Left ventricle myocardium superior (tissue), 1 donor: ENCODE data around the gene DDAH1. TPM values are rescaled to one million over a fixed set of nuclear protein-coding genes. Genes with fewer than 3 reads are reported as not detected.

Experiments used
- ATAC-seq: fragments of 200-7000 bp; cut with Tn5 transposase; one replicate; pipeline ENCODE4 v1.9.1; 2020; ENCODE audit warnings: mild to moderate bottlenecking, moderate library complexity
- DNase-seq: peaks from one replicate; pipeline ENCODE4 v3.0.0-alpha.2; 2020
- intact Hi-C: fragments of 100-400 bp; cut with micrococcal nuclease; formaldehyde crosslinking; loops from one replicate; pipeline ENCODE4 v1.11.0; 2022
- total RNA-seq: library from RNA; stranded (reverse); fragmentation: NEBNext Ultra II Directional; extraction: Animal tissue kit (Norgen Biotek cat#: 25700); gene quantifications from one replicate; pipeline ENCODE4 v1.2.1, GENCODE V29; 2021
- donor health status: DM: no; HTN: yes; CAD: no; lungs with severe emphysema.

DDAH1 gene
- total RNA-seq, 1 donor from 2014 or later, result 4.1 TPM

- intact Hi-C loops, result no loop called here
- ATAC-seq, result peak; percentile 87
- no peak for DNase-seq
Measured at GRCh38 chr1:85406887-85407533, 57.9 kb downstream of the DDAH1 start.

DNA sequence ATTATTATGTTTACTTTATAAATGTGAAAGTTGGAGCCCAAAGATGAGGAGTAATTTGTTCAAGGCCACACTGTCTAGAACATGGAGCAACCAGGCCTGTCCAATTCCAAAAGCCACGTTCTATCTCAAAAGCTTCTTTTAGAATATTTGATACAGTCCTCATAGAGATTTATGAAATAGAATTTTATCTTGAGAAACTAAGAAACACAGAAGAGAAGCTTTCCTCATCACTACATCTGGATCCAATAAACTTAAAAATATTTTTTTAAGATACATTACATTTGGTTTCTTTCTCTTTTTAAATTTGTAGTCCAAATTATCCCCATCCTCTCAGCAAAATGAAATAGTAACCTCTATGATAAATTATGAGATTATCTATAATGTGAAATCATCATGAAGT, 58.9 kb downstream of the DDAH1 start:
- intact Hi-C loops, result no loop called here
- DNase-seq (no peak), ATAC-seq (no peak)

GRCh38 chr1:85404408-85404807, 60.6 kb downstream of the DDAH1 start:
- ATAC-seq (peak; percentile 74), DNase-seq (no peak)
- intact Hi-C loops, result no loop called here

DNA sequence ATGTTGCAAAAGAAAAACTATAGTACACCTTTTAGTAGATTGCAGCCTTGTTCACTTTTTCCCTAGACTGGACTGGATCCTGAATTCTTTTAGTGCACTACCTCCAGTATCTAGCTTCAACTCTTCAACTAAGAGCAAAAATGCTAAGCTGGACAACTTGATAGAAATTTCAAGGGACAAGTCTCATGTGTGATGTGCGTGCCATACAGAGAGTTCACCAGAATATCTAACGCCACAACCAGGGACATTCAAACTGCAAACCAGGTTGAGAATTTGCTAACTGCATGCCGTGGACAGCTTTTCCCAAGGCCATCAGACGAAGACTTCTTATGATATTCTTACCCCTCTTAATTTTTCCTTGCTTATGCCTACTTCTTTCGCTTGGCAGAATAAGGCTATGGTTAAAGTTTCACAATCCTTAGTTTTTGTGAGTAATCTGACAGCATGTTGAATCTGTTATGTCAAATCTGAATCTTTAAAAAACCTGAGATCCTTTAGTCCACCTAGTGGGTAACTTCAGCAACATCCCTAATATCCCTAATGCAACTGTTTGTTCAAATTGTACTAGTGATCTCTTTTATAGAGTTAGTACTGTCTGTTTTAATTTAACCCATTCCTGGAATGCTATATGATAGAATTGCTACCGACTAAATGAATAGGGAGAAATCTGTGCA, 66.4 kb downstream of the DDAH1 start:
- intact Hi-C loops, result no loop called here
- DNase-seq (no peak), ATAC-seq (peak; percentile 58)

DNA sequence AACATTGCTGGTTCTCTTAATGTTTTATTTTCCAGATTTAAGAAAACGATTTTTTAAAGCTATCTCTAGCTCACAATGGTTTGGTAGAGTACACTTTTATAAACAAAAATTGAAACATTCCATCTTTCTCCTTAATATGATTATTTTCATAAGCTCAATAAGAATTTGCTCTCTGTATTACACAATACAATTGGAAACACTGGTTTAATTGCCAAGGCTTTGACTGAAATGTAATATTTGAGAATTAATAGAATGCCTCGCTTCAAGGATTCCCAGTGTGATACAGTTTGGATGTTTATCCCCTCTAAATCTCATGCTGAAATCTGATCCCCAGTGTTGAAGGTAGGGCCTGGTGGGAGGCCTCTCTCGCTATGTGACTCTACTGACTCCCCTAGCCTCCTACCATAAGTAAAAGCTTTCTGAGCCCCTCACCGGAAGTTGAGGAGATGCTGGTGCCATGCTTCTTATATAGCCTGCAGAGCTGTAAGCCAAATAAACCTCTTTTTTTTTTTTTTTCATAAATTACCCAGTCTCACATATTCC, 67.4 kb downstream of the DDAH1 start:
- intact Hi-C loops, result loop anchor here (2.0 kb wide), 1 partner anchor 89 kb away; no protein-coding TSS in a partner anchor
- ATAC-seq (no peak), DNase-seq (no peak)

DNA sequence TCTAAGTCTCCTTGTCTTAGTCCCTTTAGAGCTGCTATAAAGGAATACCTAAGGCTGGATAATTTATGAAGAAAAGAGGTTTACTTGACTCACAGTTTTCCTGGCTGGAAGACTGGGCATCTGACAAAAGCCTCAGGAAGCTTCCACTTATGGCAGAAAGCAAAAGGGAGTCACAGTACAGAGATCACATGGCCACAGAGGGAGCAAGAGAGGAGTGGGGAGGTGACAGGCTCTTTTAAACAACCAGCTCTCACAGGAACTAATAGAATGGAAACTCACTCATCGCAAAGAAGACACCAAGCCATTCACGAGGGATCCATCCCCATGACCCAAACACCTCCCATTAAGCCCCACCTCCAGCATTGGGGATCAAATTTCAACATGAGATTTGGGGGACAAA, 68.8 kb downstream of the DDAH1 start:
- DNase-seq (no peak), ATAC-seq (no peak)
- intact Hi-C loops, result loop anchor here (2.0 kb wide), 1 partner anchor 87 kb away; no protein-coding TSS in a partner anchor

- intact Hi-C loops, result no loop called here
- ATAC-seq, result no peak
- no peak for DNase-seq
Measured at GRCh38 chr1:85394130-85394529, 70.8 kb downstream of the DDAH1 start.

GRCh38 chr1:85393490-85393889, 71.5 kb downstream of the DDAH1 start:
- DNase-seq (no peak), ATAC-seq (no peak)
- intact Hi-C loops, result no loop called here

- intact Hi-C loops, result no loop called here
- ATAC-seq, result no peak
- DNase-seq, result no peak
Measured at GRCh38 chr1:85388416-85388815, 76.5 kb downstream of the DDAH1 start.

GRCh38 chr1:85387781-85388180, 77.2 kb downstream of the DDAH1 start:
- DNase-seq (no peak), ATAC-seq (no peak)
- intact Hi-C loops, result no loop called here

DNA sequence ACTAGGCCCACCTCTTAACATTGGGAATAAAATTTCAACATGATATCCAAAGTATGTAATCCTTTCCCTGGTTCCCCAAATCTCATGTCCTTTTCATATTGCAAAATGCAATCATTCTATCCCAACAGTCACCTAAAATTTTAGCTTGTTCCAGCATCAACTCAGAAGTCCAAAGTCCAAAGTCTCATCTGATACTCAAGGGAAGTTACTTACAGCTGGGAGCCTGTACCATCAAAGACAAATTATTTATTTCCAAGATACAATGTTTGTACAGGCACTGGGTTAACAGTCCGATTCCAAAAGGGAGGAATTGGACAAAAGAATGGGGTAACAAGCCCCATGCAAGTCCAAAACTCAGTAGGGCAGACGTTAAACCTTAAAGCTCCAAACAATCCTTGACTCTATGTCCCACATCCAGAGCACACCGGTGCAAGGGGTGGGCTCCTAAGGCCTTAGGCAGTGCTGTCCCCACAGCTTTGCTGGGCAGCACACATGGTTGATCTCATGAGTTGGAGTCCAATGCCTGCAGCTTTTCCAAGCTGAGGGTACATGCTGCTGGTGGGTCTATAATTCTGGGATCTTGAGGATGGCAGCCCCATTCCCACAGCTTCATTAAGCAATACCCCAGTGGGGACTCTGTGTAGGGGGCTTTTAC, 78.8 kb downstream of the DDAH1 start:
- DNase-seq (no peak), ATAC-seq (no peak)
- intact Hi-C loops, result no loop called here

DNA sequence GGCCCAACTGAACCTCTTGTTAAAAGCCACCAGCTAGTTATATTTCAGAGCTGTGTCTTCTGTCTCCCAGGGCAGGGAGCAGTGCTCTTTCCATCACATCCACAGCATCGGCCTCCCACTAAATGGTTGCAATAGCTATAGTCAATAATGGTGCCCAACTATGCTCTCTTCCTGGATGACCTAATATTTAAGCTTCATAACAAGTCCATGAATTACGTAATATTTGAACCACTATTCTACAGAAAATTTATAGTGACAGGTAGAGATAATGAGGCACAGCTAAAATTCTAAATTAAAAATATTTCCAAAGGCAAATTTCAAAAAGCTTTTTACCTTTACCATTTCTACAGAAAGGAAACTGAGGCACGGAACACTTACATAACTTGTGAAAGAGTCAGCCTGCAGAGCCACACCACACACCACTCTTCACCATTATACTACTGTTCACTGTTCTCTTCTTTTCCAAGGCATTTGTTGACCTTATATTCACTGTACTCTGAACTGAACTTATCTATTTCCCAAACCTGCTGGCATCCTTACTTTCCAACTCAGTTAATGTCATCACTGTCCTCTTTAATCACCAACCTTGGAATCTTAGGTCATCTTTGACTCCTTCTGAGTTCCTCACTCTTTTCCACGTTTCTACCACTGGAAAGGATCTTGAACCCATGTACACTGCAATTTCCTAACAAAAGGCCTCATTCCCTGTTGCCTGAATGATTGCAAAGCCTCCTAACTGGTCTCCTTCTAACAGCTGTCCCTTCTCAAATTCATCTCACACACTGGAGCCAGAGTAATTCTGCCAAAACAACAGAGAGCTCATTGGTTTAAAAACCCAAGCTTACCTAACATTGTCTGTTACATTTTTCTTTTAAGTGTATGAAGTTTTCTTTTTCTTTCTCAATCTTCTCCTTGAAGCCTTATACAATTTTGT, 85.5 kb downstream of the DDAH1 start:
- intact Hi-C loops, result no loop called here
- DNase-seq (no peak), ATAC-seq (peak; percentile 76)

- ATAC-seq (no peak), DNase-seq (no peak)
- intact Hi-C loops, result no loop called here
Measured at GRCh38 chr1:85378534-85378933, 86.4 kb downstream of the DDAH1 start.

DNA sequence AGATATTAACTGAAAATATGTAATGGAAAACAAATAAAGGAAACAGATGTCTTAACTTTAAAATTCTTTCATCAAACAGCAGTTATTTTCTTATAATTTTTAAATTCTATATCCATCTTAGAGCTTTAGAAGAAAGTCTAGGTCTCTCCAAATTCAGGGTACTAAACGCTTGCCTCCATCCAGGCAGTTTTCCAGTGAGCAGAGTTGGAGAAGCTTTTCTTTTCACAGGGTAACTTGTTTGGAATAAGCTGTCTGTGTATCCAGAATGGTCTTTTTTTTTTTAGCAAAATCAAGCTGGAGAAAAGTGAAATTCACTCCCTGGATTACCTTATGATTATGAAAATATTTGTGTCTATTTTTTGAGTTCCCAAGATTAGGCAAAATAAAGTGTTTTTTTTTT, 88.6 kb downstream of the DDAH1 start:
- ATAC-seq, result no peak
- intact Hi-C loops, result no loop called here
- DNase-seq, result no peak

- intact Hi-C loops, result no loop called here
- ATAC-seq, result no peak
- no peak for DNase-seq
Measured at GRCh38 chr1:85375493-85375892, 89.5 kb downstream of the DDAH1 start.

GRCh38 chr1:85374160-85374559, 90.8 kb downstream of the DDAH1 start:
- DNase-seq, result no peak
- intact Hi-C loops, result no loop called here
- ATAC-seq, result peak; percentile 71

- DNase-seq, result no peak
- intact Hi-C loops, result no loop called here
- ATAC-seq, result no peak
Measured at GRCh38 chr1:85373378-85373708, 91.6 kb downstream of the DDAH1 start.

DNA sequence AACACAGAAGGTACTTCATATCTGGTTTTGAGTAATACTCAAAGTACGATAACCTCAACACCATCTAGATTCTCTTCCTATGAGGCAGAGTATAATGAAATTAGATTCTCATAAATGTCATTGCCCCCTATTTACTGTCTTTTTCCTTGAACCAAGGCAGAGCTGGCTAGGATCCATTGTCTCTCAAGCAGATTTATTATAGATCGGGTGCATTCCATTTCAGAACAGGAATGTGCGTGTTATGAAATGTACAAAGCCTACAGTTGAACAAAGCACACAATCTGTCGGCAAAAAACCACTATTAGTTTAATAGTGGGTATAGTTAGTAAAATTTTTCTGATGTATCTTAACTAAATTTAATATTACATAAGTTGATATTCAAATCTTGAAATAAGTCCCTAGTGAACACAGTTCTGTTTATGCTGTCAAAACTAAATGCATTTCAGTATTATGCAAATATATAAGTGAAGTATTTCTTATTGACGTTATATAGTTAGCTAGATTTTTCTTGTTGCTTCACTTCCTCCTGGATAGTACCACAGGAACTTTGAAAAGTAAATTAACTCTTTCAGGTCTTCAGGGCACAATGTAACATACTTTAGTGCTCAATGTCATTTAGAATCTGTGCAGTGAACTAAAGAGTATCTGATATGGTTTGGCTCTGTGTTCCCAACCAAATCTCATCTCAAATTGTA, 92.1 kb downstream of the DDAH1 start:
- DNase-seq, result no peak
- intact Hi-C loops, result no loop called here
- no peak for ATAC-seq

DNA sequence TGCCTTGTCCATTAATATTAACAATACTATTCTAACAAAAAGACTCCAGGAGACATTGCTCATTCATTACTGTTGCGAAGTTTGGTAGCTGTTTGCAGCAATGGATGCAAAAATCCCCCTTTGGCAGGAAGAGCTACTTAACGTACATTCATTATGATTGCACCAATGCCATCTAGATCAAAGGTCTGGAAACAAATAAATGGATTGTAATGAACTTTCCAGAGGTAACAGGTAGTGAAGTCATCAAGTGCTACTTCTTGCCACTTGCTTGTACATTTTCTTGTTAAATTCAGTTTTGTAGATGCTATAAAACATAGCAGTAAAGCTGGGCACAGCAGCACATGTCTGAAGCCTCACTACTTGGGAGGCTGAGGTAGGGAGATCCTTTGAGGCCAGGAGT, 93.9 kb downstream of the DDAH1 start:
- DNase-seq (no peak), ATAC-seq (no peak)
- intact Hi-C loops, result no loop called here
